B cell (primary cell): ENCODE data around the gene ICAM5.

ENCODE experiments used
- EZH2 ChIP-seq: IDR thresholded peaks from 2 replicates; pipeline ENCODE4 v1.6.1; 2012; ENCODE audit warnings: borderline replicate concordance, low read depth, mild to moderate bottlenecking, moderate library complexity, low read length; ENCODE audit not compliant: insufficient read depth, poor library complexity, severe bottlenecking
- TF ChIP-seq, protein P1 (sequence below): fragments of 200-600 bp; IDR thresholded peaks from one replicate; pipeline ENCODE4 v1.8.0; 2022; ENCODE audit warnings: antibody characterized with exemption, mild to moderate bottlenecking

GRCh38 chr19:10255358-10255757, 34.4 kb upstream of the ICAM5 start:
- TF ChIP-seq, protein P1, sequence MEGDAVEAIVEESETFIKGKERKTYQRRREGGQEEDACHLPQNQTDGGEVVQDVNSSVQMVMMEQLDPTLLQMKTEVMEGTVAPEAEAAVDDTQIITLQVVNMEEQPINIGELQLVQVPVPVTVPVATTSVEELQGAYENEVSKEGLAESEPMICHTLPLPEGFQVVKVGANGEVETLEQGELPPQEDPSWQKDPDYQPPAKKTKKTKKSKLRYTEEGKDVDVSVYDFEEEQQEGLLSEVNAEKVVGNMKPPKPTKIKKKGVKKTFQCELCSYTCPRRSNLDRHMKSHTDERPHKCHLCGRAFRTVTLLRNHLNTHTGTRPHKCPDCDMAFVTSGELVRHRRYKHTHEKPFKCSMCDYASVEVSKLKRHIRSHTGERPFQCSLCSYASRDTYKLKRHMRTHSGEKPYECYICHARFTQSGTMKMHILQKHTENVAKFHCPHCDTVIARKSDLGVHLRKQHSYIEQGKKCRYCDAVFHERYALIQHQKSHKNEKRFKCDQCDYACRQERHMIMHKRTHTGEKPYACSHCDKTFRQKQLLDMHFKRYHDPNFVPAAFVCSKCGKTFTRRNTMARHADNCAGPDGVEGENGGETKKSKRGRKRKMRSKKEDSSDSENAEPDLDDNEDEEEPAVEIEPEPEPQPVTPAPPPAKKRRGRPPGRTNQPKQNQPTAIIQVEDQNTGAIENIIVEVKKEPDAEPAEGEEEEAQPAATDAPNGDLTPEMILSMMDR: no peak
- TF ChIP-seq EZH2: no peak
